HG02938 (cell line): ENCODE data around the gene GPR107.

ENCODE experiments used
- ATAC-seq: cut with Tn5 transposase; IDR thresholded peaks from one replicate; pipeline ENCODE4 v1.9.1; 2021; ENCODE audit warnings: mild to moderate bottlenecking, moderate library complexity; ENCODE audit not compliant: unreplicated experiment

GPR107 gene

GRCh38 chr9:130027533-130028365 lies 26.0 kb upstream of the GPR107 start:
- ATAC-seq: no peak

GRCh38 chr9:130028493-130029222 lies 25.0 kb upstream of the GPR107 start:
- ATAC-seq: no peak

DNA sequence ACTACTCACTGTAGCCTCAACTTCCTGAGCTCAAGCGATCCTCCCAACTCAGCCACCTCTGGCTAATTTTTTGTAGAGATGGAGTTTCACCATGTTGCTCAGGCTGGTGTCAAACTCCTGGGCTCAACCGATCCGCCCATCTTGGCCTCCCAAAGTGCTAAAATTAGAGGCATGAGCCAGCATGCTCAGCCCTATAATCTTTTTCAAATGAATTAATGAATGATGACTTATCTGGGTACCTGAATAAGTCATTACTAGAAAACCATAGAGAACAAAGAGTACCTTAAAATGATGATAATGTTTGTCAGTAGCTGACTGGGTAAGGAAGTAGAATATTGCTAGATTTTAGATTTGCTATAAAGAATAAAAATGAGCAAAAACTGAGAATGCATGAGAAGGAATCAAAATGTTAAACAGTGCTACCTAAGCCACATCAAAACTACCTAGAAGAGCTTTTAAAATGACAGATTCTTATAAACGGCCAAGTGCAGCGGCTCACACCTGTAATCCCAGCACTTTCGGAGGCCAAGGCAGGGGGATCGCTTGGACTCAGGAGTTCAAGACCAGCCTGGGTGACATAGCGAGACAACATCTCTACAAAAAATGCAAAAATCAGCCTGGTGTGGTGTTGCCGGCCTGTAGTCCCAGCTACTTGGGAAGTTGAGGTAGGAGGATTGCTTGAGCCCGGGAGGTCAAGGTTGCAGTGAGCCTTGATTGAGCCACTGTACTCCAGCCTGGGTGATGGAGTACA lies 24.3 kb upstream of the GPR107 start:
- peak; percentile 43 for ATAC-seq

- no peak for ATAC-seq
These were observed 23.0 kb upstream of the GPR107 start for GRCh38 chr9:130030651-130031127.

GRCh38 chr9:130034570-130034969 lies 19.1 kb upstream of the GPR107 start:
- ATAC-seq: no peak

DNA sequence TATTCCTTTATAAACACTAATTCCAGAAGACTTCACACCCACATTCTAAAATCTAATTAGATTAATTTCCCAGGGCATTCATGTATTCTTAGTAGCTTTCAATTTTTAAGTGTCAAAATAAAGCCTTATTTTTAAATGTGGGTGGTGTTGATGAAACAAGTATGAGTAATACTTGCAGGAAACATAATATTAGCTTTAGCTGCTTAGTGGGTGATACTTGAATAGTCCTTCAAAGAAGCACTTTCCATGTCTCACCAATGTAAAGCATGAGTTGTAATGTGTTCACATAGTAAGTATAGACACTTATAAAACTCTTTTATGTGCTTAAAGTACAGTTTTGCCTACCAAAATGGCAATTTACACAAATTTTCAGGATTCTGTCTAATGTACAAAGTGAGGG lies 17.6 kb upstream of the GPR107 start:
- ATAC-seq: no peak

DNA sequence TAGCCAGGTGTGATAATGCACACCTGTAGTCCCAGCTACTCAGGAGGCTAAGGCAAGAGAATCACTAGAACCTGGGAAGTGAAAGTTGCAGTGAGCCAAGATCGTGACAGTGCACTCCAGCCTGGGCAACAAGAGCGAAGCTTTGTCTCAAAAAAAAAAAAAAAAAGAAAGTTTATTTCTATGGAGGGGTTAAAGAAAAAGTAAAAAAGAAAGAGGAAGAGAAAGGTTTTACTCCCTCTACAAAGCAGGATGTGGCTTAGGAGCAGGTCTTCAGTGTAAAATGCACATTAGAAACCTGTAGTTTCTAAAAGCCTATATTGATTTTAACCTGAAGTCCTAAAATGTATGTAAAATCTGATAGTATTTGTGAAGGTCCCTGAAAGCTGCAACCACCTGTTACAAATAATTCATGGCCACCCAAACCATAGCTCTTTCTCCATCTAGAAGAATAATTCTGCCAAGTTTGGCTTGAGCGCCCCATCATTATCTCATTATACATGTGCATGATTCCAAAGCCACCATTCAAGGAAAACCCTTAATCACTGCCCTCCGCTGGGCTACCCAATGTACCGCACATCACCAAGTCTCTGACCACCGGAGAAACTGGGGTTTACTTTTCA lies 14.1 kb upstream of the GPR107 start:
- ATAC-seq: no peak

- no peak for ATAC-seq
These were observed 12.6 kb upstream of the GPR107 start for GRCh38 chr9:130040984-130041647.

- ATAC-seq: no peak
These were observed 11.9 kb upstream of the GPR107 start for GRCh38 chr9:130041648-130042405.

DNA sequence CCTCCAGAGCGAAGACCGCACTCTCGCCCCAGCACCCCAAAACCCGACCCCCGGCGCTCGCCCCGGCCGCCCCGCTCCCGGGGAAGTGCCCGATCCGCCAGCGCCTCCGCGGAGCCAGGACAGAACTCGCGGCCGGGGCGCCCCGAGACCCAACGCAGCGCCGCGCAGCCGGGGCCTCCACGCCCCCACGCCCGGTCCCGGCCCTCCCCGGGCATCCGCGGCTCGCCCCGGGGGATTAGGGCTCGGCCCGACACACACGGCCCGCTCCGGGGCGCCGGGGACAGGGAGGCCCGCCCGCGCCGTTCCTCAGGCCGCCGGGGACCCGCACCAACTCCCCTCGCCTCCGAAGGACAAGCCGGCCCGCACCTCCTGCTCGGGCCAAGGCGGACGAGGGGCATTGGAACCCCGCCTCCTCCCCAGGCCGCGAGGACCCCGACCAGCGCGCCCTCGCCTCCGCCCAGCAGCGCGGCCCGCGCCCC lies 11.3 kb upstream of the GPR107 start:
- ATAC-seq: no peak

GRCh38 chr9:130042885-130043653 lies 10.6 kb upstream of the GPR107 start, which contains the start of gene FNBP1:
TSS of gene FNBP1 (minus strand) at chr9:130043189. CDS start at chr9:130042975, 214 bp downstream.
- ATAC-seq: no peak

DNA sequence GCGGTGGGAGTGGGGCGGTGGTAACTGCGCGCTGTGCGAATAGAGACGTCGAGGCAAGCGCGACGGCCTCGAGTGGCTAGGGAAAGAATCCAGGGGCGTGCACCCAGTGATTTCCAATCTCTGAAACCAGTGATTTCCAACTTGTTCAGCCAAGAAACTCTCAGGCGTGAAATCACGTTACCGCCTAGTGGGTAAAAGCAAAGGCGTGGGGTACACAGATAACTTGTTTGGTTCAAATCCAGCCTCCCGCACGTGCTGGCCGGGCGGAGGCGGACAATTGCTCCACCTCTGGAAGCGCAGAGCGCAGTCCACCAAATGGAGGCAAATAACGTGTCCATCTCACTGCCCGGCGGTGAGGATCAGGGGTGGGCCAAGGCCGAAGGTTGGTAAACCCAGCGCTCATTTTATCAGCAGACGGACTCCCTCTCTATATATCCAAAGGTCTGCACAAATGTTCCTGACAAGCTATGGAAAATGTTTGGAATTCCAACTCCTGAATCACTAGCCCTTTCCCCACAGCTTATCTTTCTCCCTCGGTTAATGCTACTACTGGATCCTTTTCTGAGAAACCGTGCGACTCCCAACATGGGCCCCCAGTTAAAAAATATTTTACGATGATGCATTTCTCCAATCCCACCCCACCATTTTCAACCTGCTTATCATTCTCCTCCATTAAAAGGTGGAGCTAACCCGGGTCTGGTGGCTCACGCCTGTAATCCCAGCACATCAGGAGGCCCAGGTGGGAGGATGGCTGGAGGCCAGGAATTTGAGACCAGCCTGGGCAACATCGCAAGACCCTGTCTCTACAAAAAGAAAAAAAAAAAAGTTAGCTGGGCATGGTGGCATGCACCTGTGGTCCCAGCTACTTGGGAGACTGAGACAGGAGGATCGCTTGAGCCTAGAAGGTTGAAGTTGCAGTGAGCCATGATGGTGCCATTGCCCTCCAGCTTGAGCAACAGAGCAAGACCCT lies 9.8 kb upstream of the GPR107 start:
- ATAC-seq: no peak

GRCh38 chr9:130045725-130046450 lies 7.8 kb upstream of the GPR107 start:
- no peak for ATAC-seq

GRCh38 chr9:130049431-130050210 lies 4.1 kb upstream of the GPR107 start:
- ATAC-seq: no peak

DNA sequence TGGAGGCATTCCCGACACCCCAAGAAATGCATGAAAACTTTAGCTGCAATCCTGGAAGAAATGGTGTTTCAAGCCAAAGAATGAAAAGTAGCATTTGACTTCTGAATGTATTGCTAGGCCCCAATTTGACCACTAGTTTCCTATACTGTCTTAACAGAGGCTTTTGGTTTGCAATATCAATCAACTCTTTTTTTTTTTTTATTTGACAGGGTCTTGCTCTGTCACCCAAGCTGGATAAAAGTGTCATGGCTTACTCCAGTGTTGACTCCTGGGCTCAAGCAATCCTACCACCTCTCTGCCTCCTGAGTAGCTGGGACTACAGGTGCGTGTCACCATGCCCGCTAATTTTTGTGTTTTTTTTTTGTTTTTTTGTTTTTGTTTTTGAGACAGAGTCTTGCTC lies 3.2 kb upstream of the GPR107 start:
- no peak for ATAC-seq

- no peak for ATAC-seq
These were observed 1.9 kb upstream of the GPR107 start for GRCh38 chr9:130051855-130052254.
